SU-DHL-6 (cell line): ENCODE measurements around the gene SCN11A.

ENCODE experiments used
- H2AFZ ChIP-seq: fragments of 200-600 bp; sonication (generic); 2 replicates; pipeline ENCODE4 v1.6.1; 2014; ENCODE audit warnings: low read depth, mild to moderate bottlenecking, moderate library complexity, mixed read lengths, antibody characterized with exemption, low read length; ENCODE audit not compliant: severe bottlenecking
- H3F3A ChIP-seq: fragments of 200-600 bp; shearing (Covaris generic); 2 replicates; pipeline ENCODE4 v1.6.0; 2016; ENCODE audit warnings: antibody characterized with exemption, mild to moderate bottlenecking; ENCODE audit not compliant: insufficient read depth
- H3K27ac ChIP-seq: fragments of 200-600 bp; sonication (generic); 2 replicates; pipeline ENCODE4 v1.5.1; 2016; ENCODE audit warnings: low read depth, mild to moderate bottlenecking, low read length, moderate library complexity, mixed read lengths
- H3K27me3 ChIP-seq: fragments of 200-600 bp; sonication (generic), shearing (Covaris generic); 2 replicates; pipeline ENCODE4 v1.6.0; 2014; ENCODE audit warnings: mild to moderate bottlenecking, low read length
- H3K36me3 ChIP-seq: fragments of 200-600 bp; sonication (generic); 2 replicates; pipeline ENCODE4 v1.6.1; 2014; ENCODE audit warnings: mild to moderate bottlenecking, low read length, mixed read lengths
- H3K4me2 ChIP-seq: fragments of 300-600, 200-600 bp; shearing (Covaris generic), sonication (generic); 2 replicates; pipeline ENCODE4 v1.6.0; 2014; ENCODE audit warnings: low read length, low read depth, mild to moderate bottlenecking; ENCODE audit not compliant: poor library complexity, severe bottlenecking
- H3K4me3 ChIP-seq: fragments of 200-600 bp; sonication (generic); 2 replicates; pipeline ENCODE4 v1.5.1; 2014; ENCODE audit warnings: antibody characterized with exemption, low read length, mild to moderate bottlenecking, mixed read lengths; ENCODE audit not compliant: insufficient read depth, poor library complexity, severe bottlenecking
- H3K79me2 ChIP-seq: fragments of 200-600 bp; sonication (generic); 2 replicates; pipeline ENCODE4 v1.6.1; 2014; ENCODE audit warnings: mild to moderate bottlenecking, low read length, moderate library complexity; ENCODE audit not compliant: insufficient read depth
- H3K9ac ChIP-seq: fragments of 200-600 bp; sonication (generic); 2 replicates; pipeline ENCODE4 v1.7.0; 2014; ENCODE audit warnings: mild to moderate bottlenecking, low read length
- H3K9me2 ChIP-seq: fragments of 200-600 bp; sonication (generic); replicated peaks from 2 replicates; pipeline ENCODE4 v1.6.1; 2014; ENCODE audit warnings: low read length; ENCODE audit not compliant: insufficient read depth
- H3K9me3 ChIP-seq: fragments of 200-600 bp; sonication (generic); 2 replicates; pipeline ENCODE4 v1.6.1; 2014; ENCODE audit warnings: low read length, mixed read lengths; ENCODE audit not compliant: insufficient read depth
- H4K20me1 ChIP-seq: fragments of 200-600 bp; sonication (generic); 2 replicates; pipeline ENCODE4 v1.6.1; 2014; ENCODE audit warnings: low read depth, mild to moderate bottlenecking, antibody characterized with exemption, low read length, moderate library complexity, mixed read lengths
- EZH2phosphoT487 ChIP-seq: fragments of 200-600 bp; sonication (generic), shearing (Covaris generic); conservative IDR thresholded peaks from 2 replicates; pipeline ENCODE4 v1.6.1; 2018; ENCODE audit warnings: mild to moderate bottlenecking, antibody characterized with exemption, low read length, moderate library complexity, mixed read lengths
- TF ChIP-seq, protein P1 (sequence below): fragments of 200-600 bp; sonication (generic); IDR thresholded peaks from one replicate; pipeline ENCODE4 v1.5.1; 2017; ENCODE audit warnings: antibody characterized with exemption, mild to moderate bottlenecking, low read length, moderate library complexity; ENCODE audit not compliant: insufficient read depth, poor library complexity, severe bottlenecking

SCN11A gene

DNA sequence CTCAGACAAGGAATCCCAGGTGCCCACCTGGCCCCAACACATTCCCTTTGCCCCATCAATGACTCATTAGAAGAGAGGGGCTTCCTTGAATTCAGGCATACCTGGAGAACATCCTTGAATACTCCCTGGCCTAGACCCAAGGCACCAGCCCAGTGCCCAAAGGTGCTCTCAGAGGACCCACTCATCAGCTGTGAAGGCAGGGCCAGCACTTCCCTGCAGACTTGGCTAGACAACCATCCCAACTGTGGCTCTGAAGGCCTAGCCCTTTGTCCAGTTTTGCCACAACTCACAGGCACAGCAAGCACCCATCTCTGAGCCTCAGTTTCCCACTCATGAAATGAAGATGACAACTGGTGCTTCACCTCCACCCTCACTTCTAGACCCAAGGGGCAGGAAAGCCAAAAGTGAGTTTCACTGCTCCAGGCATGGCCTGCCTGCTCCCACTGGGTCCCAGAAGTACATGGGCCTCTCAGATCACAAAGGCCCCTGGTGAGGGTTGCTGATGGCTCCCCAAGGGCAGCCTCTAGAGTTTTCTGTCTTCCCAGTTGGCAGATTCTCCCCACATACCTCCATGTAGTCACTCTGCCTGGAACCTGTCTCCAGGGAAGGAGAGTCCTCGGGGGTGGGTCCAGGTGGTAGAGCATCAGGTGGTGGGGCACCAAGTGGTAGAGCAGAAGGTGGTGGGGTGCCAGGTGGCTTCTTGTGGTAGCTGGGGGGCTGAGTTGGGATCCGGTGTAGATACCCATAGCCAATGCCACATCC lies 48.2 kb upstream of the SCN11A start:
- Histone ChIP-seq H3K9me2 (no peaks in the 10 kb centered on the region), H3F3A (no peaks in the 10 kb centered on the region), H3K4me2 (no peak overlapping the region), H3K9me3 (no peaks in the 10 kb centered on the region), H3K36me3 (no peaks in the 10 kb centered on the region), H3K9ac (no peak overlapping the region), H3K4me3 (no peak overlapping the region), H3K27me3 (no peaks in the 10 kb centered on the region), H3K79me2 (no peaks in the 10 kb centered on the region), H4K20me1 (no peaks in the 10 kb centered on the region), H3K27ac (no peak overlapping the region), H2AFZ (no peak overlapping the region)
- TF ChIP-seq, protein P1, sequence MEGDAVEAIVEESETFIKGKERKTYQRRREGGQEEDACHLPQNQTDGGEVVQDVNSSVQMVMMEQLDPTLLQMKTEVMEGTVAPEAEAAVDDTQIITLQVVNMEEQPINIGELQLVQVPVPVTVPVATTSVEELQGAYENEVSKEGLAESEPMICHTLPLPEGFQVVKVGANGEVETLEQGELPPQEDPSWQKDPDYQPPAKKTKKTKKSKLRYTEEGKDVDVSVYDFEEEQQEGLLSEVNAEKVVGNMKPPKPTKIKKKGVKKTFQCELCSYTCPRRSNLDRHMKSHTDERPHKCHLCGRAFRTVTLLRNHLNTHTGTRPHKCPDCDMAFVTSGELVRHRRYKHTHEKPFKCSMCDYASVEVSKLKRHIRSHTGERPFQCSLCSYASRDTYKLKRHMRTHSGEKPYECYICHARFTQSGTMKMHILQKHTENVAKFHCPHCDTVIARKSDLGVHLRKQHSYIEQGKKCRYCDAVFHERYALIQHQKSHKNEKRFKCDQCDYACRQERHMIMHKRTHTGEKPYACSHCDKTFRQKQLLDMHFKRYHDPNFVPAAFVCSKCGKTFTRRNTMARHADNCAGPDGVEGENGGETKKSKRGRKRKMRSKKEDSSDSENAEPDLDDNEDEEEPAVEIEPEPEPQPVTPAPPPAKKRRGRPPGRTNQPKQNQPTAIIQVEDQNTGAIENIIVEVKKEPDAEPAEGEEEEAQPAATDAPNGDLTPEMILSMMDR: no peak
- no peak for TF ChIP-seq EZH2phosphoT487

DNA sequence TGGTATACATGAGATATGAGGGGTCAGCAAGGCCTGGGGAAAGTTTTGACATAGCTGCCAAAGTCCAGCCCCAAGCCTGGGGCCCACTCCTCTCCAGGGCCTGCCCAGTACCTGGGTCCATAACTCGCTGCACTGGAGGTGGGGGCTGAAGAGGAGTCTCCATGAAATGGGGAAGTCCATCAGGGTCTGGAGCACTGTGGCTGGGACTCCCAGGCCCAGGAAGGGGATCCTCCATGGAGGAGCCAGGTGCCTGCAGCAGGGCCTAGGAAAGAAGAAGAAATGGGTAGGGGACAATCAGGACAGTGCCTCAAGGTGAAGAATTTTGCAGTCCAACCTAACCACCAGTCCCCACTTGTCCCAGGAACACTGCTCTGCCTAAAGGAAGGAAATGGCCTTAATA lies 47.5 kb upstream of the SCN11A start:
- Histone ChIP-seq H3K27ac (no peak overlapping the region), H2AFZ (no peak overlapping the region), H3K9me3 (no peaks in the 10 kb centered on the region), H4K20me1 (no peaks in the 10 kb centered on the region), H3F3A (no peaks in the 10 kb centered on the region), H3K4me2 (no peak overlapping the region), H3K36me3 (no peaks in the 10 kb centered on the region), H3K4me3 (no peak overlapping the region), H3K9me2 (no peaks in the 10 kb centered on the region), H3K9ac (no peak overlapping the region), H3K27me3 (no peaks in the 10 kb centered on the region), H3K79me2 (no peaks in the 10 kb centered on the region)
- no peak for TF ChIP-seq EZH2phosphoT487
- TF ChIP-seq, protein P1: no peak

DNA sequence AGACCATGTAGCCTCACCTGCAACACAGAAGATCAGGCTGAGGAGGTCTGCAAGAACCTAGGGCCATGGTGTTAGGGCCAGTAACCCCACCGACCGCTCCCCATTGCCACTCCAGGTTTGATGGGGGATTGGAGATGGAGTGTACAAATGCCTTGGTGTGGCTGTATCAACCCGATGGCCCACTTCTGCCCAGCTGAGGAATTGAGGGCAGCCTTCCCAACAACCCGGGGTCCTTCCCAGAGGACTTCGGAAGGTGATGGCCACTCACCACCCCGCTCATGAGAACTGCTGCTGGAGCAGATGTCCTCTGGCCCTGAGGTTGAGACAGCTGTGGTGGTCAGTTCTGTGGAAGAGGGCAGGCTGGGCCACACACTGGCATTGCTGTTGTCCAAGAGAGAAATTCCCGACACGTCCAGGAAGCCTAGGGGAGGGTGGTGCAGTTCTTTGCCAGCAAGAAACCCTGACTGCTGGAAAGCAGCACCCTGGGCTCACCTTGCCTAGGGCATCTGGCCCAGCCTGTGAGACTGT lies 46.8 kb upstream of the SCN11A start:
- no peaks in the 10 kb centered on the region for H3K79me2 ChIP-seq
- H3K9me3 ChIP-seq: no peaks in the 10 kb centered on the region
- no peaks in the 10 kb centered on the region for H3K9me2 ChIP-seq
- H2AFZ ChIP-seq: no peak overlapping the region
- H4K20me1 ChIP-seq: no peaks in the 10 kb centered on the region
- no peak overlapping the region for H3K4me3 ChIP-seq
- H3K27me3 ChIP-seq: no peaks in the 10 kb centered on the region
- no peaks in the 10 kb centered on the region for H3F3A ChIP-seq
- no peak overlapping the region for H3K27ac ChIP-seq
- H3K36me3 ChIP-seq: no peaks in the 10 kb centered on the region
- H3K9ac ChIP-seq: no peak overlapping the region
- no peak overlapping the region for H3K4me2 ChIP-seq
- TF ChIP-seq, protein P1: no peak
- no peak for TF ChIP-seq EZH2phosphoT487
